Panc1 (cell line): Measurements from ENCODE around the gene FBLN1. TPM values are rescaled to one million over a fixed set of nuclear protein-coding genes. Genes with fewer than 3 reads are reported as not detected.
"Not testable (repeated sequence)": the region's sequence is repeated elsewhere in the genome, so short reads cannot be mapped to it uniquely, and the experiment has no call there.

Experiments
- ATAC-seq: fragments of 200-7000 bp; cut with Tn5 transposase; 2 replicates; pipeline ENCODE4 v1.9.1; 2020; ENCODE audit warnings: mild to moderate bottlenecking, moderate library complexity
- BruUV-seq: library from RNA; stranded (reverse); fragments of 400-500 nt; replicated peaks from 2 replicates; lab custom pipeline; 2021; lab: Mats Ljungman, UMichigan
- CTCF ChIA-PET: fragments of 300-600 bp; sonication (Branson Sonifier 250); formaldehyde crosslinking; loops from one replicate; lab custom pipeline; 2022; ENCODE audit warnings: antibody characterized with exemption; lab: Charles Lee
- POLR2A ChIA-PET: fragments of 300-600 bp; sonication (Branson Sonifier 250); formaldehyde crosslinking; loops from one replicate; lab custom pipeline; 2022; ENCODE audit warnings: antibody characterized with exemption; lab: Charles Lee
- DNase-seq: peaks from one replicate; pipeline ENCODE4 v3.0.0-alpha.2; 2010; ENCODE audit warnings: low read depth, low spot score
- H3K27ac ChIP-seq: 2 replicates; pipeline ENCODE4 v1.5.1; 2011; ENCODE audit warnings: mild to moderate bottlenecking, low read length, inconsistent platforms
- H3K27me3 ChIP-seq: fragments of 200-500 bp; sonication (Bioruptor generic); 2 replicates; pipeline ENCODE4 v1.6.0; 2014; ENCODE audit warnings: low read length, inconsistent platforms; ENCODE audit not compliant: control insufficient read depth, insufficient read depth
- H3K36me3 ChIP-seq: fragments of 200-500 bp; sonication (Bioruptor generic); 2 replicates; pipeline ENCODE4 v1.5.1; 2014; ENCODE audit warnings: inconsistent platforms, mild to moderate bottlenecking, low read length, moderate library complexity; ENCODE audit not compliant: control insufficient read depth, insufficient read depth
- H3K4me1 ChIP-seq: 2 replicates; pipeline ENCODE4 v1.5.1; 2011; ENCODE audit warnings: inconsistent platforms, mild to moderate bottlenecking, low read length, moderate library complexity; ENCODE audit not compliant: control insufficient read depth, insufficient read depth
- H3K4me3 ChIP-seq, 2 experiments: 2 replicates each; pipeline ENCODE4 v1.5.1; 2011 to 2012; ENCODE audit warnings: low read depth in 2 of 2, low read length in 2 of 2, mild to moderate bottlenecking in 2 of 2, inconsistent platforms in 1 of 2, moderate library complexity in 1 of 2
- H3K9me3 ChIP-seq: fragments of 200-500 bp; sonication (Bioruptor generic); 2 replicates; pipeline ENCODE4 v1.5.1; 2014; ENCODE audit warnings: low read depth, mild to moderate bottlenecking, inconsistent platforms, low read length, moderate library complexity; ENCODE audit not compliant: control insufficient read depth, insufficient read depth
- POLR2AphosphoS5 ChIP-seq: IDR thresholded peaks from 2 replicates; pipeline ENCODE4 v1.6.1; 2012; ENCODE audit warnings: mild to moderate bottlenecking, low read depth, low read length, moderate library complexity
- SIN3A ChIP-seq: IDR thresholded peaks from 2 replicates; pipeline ENCODE4 v1.6.1; 2012; ENCODE audit warnings: low read depth, mild to moderate bottlenecking, low read length, moderate library complexity, borderline replicate concordance; ENCODE audit not compliant: insufficient read depth
- TCF7L2 ChIP-seq: IDR thresholded peaks from 2 replicates; pipeline ENCODE4 v1.6.1; 2011; ENCODE audit warnings: mild to moderate bottlenecking, low read depth, low read length, inconsistent platforms
- in situ Hi-C: cut with HindIII; loops from 2 replicates; pipeline ENCODE4 v1.10.0; 2016; ENCODE audit warnings: low sequenced_read_pairs, low pct_unique_long_range_greater_than_20kb
- intact Hi-C: fragments of 100-400 bp; cut with micrococcal nuclease; formaldehyde crosslinking; loops from one replicate; pipeline ENCODE4 v1.10.0; 2022; ENCODE audit not compliant: unreplicated experiment
- total RNA-seq: library from RNA; stranded (reverse); gene quantifications from one replicate; pipeline ENCODE4 v1.2.1, GENCODE V29; 2021; ENCODE audit not compliant: unreplicated experiment
- TF ChIP-seq, protein P1 (sequence below), 2 experiments: IDR thresholded peaks; 2 replicates each; pipeline ENCODE4 v1.6.1; 2011 to 2012; ENCODE audit warnings: low read depth in 2 of 2, control low read depth in 1 of 2, low read length in 1 of 2, mild to moderate bottlenecking in 1 of 2, moderate library complexity in 1 of 2; ENCODE audit not compliant: insufficient read depth in 1 of 2
- TF ChIP-seq, protein P2 (sequence below): fragments of 450-650 bp; IDR thresholded peaks from 2 replicates; pipeline ENCODE4 v1.5.1; 2017; ENCODE audit warnings: mild to moderate bottlenecking

Gene FBLN1
- total RNA-seq, 1 experiment from 2014 or later: 143 TPM

DNA sequence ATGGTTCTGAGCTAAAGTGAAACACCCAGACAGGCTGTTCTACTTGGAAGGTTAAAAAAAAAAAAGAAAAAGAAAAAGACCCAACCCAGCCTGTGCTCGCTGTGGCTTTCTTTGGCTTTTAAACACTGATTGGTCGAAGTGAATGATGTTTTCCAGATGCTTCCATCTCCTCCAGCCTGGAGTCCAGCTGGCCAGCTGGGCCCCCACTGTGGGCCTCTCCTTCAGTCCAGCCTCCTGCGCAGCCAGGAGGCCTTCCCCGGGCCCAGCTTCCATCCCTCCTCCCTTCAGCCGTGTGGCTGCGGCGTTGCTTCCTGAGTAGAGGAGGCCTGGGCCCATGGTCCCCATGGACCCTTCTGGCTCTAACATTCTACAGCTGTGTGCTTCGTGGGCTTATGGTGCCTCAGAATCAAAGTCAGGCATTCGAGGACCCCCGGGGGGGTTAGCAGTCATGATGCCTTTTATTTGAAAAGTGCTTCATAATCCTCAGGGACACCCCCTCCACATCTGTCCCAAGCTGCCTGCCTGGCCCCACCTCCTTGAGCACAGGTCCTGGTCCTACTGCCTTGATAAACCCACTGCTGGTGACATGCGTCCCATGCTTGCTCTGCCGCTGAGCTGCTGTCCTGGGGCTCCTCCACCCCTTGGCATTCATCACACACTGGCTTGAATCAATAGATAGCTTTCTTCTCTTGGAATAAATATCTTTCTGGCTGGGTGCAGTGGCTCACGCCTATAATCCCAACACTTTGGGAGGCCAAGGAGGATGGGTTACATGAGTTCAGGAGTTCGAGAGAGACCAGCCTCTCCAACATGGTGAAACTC is 42.2 kb upstream of the FBLN1 start:
- Histone ChIP-seq H3K27ac (no peak overlapping the region), H3K9me3 (no peaks in the 10 kb centered on the region), H3K4me1 (no peaks in the 10 kb centered on the region), H3K4me3 (no peak overlapping the region), H3K36me3 (no peaks in the 10 kb centered on the region), H3K27me3 (no peaks in the 10 kb centered on the region)
- intact Hi-C loops: no loop called here
- DNase-seq: no peak
- TF ChIP-seq TCF7L2 (no peak), SIN3A (no peak), POLR2AphosphoS5 (no peak)
- TF ChIP-seq, protein P1, sequence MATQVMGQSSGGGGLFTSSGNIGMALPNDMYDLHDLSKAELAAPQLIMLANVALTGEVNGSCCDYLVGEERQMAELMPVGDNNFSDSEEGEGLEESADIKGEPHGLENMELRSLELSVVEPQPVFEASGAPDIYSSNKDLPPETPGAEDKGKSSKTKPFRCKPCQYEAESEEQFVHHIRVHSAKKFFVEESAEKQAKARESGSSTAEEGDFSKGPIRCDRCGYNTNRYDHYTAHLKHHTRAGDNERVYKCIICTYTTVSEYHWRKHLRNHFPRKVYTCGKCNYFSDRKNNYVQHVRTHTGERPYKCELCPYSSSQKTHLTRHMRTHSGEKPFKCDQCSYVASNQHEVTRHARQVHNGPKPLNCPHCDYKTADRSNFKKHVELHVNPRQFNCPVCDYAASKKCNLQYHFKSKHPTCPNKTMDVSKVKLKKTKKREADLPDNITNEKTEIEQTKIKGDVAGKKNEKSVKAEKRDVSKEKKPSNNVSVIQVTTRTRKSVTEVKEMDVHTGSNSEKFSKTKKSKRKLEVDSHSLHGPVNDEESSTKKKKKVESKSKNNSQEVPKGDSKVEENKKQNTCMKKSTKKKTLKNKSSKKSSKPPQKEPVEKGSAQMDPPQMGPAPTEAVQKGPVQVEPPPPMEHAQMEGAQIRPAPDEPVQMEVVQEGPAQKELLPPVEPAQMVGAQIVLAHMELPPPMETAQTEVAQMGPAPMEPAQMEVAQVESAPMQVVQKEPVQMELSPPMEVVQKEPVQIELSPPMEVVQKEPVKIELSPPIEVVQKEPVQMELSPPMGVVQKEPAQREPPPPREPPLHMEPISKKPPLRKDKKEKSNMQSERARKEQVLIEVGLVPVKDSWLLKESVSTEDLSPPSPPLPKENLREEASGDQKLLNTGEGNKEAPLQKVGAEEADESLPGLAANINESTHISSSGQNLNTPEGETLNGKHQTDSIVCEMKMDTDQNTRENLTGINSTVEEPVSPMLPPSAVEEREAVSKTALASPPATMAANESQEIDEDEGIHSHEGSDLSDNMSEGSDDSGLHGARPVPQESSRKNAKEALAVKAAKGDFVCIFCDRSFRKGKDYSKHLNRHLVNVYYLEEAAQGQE (IDR thresholded peaks at IDR 0.05; ENCODE audit: insufficient read depth in 1 of 2, low read depth in 2 of 2, low read length in 1 of 2): no peak
- TF ChIP-seq, protein P2, sequence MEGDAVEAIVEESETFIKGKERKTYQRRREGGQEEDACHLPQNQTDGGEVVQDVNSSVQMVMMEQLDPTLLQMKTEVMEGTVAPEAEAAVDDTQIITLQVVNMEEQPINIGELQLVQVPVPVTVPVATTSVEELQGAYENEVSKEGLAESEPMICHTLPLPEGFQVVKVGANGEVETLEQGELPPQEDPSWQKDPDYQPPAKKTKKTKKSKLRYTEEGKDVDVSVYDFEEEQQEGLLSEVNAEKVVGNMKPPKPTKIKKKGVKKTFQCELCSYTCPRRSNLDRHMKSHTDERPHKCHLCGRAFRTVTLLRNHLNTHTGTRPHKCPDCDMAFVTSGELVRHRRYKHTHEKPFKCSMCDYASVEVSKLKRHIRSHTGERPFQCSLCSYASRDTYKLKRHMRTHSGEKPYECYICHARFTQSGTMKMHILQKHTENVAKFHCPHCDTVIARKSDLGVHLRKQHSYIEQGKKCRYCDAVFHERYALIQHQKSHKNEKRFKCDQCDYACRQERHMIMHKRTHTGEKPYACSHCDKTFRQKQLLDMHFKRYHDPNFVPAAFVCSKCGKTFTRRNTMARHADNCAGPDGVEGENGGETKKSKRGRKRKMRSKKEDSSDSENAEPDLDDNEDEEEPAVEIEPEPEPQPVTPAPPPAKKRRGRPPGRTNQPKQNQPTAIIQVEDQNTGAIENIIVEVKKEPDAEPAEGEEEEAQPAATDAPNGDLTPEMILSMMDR: no peak
- CTCF ChIA-PET: no interaction called here
- POLR2A ChIA-PET: no interaction called here
- in situ Hi-C loops: no loop called here
- no TSS peak for BruUV-seq
- no peak for ATAC-seq

DNA sequence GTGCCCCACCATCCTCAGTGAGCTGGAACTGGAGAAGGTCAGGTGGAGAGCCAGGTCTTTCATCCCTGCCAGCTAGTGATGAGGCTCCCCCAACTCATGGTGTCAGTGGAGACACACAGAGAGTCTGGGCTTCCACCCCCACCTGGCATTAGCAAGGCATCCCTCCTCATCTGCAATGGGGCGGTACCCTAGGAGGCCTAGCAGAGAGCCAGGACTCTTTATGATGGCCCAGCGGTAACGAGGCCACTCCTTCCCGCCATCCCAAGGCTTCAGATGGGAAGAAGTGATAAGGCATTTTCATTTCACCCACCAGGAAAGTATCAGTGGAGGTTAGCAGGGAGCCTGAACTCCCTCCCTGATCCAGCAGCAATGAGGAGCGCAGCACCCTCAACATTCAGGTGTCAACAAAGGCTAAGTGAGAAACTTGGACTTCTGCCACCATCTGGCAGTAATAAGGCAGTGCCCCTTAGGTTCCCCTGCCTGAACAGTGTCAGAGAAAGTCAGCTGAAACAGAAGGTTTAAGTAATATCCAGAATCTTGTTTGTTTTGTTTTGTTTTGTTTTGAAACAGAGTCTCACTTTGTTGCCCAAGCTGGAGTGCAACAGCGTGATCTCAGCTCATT is 40.5 kb upstream of the FBLN1 start:
- TF ChIP-seq SIN3A (no peak), TCF7L2 (no peak), POLR2AphosphoS5 (no peak)
- TF ChIP-seq, protein P1 (IDR thresholded peaks at IDR 0.05; ENCODE audit: insufficient read depth in 1 of 2, low read depth in 2 of 2, low read length in 1 of 2): no peak
- TF ChIP-seq, protein P2: no peak
- CTCF ChIA-PET: no interaction called here
- H3K27me3 ChIP-seq: no peaks in the 10 kb centered on the region
- in situ Hi-C loops (no loop called here), intact Hi-C loops (no loop called here)
- no TSS peak for BruUV-seq
- POLR2A ChIA-PET: no interaction called here
- DNase-seq (no peak), ATAC-seq (no peak)
- no peaks in the 10 kb centered on the region for H3K4me1 ChIP-seq
- no peaks in the 10 kb centered on the region for H3K9me3 ChIP-seq
- H3K27ac ChIP-seq: no peak overlapping the region
- no peak overlapping the region for H3K4me3 ChIP-seq
- H3K36me3 ChIP-seq: no peaks in the 10 kb centered on the region

DNA sequence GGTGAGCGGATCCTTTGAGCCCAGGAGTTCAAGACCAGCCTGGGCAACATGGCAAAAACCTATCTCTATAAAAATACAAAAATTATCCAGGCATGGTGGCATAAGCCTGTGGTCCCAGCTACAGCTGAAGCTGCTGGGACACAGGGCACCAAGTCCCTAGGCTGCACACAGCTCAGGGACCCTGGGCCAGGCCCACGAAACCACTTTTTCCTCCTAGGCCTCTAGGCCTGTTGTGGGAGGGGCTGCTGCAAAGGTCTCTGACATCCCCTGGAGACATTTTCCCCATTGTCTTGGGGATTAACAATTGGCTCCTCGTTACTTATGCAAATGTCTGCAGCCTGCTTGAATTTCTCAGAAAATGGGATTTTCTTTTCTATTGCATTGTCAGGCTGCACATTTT is 39.0 kb upstream of the FBLN1 start:
- ATAC-seq, CTCF ChIA-PET, DNase-seq, H3K4me1 ChIP-seq, POLR2A ChIA-PET, H3K27me3 ChIP-seq, H3K9me3 ChIP-seq, H3K27ac ChIP-seq, BruUV-seq, intact Hi-C loops, in situ Hi-C loops, H3K36me3 ChIP-seq, H3K4me3 ChIP-seq: not testable (repeated sequence)
